ENCODE results near the gene LHFPL6. TPM values are rescaled to one million over a fixed set of nuclear protein-coding genes. Genes with fewer than 3 reads are reported as not detected.

LHFPL6 gene
- total and polyA plus RNA-seq, 4 donors = 22.7 to 115 (median 36.1) TPM

GRCh38 chr13:39498471-39499114 lies 104.4 kb downstream of the LHFPL6 start:
- DNase-seq (no peak), ATAC-seq (ENCODE audit: insufficient read depth, low FRiP score) (no peak)
- no peaks in the 10 kb centered on the region for H3K27me3 ChIP-seq (ENCODE audit: control insufficient read depth in 3 of 3, insufficient read depth in 3 of 3, low read length in 2 of 3)
- H3K9me3 ChIP-seq (ENCODE audit: control insufficient read depth in 4 of 4, insufficient read depth in 3 of 4, low read length in 3 of 4) = no peaks in the 10 kb centered on the region
- no peak overlapping the region for H3K9ac ChIP-seq (ENCODE audit: insufficient read depth in 1 of 2, low read length in 2 of 2)
- WGBS, 2 donors = 90 to 92% methylated on average over 9 of the region's 9 CpGs
- no peak overlapping the region for H3K27ac ChIP-seq (ENCODE audit: low read depth in 1 of 2, low read length in 1 of 2)
- no peaks in the 10 kb centered on the region for H3K36me3 ChIP-seq (ENCODE audit: control insufficient read depth in 4 of 4, insufficient read depth in 4 of 4, low read length in 4 of 4)
- no peak overlapping the region for H3K4me3 ChIP-seq
- no peak for TF ChIP-seq CTCF (IDR thresholded peaks at IDR 0.05; ENCODE audit: control extremely low read depth, extremely low read depth)
- H3K4me1 ChIP-seq (ENCODE audit: control insufficient read depth in 5 of 5, insufficient read depth in 5 of 5, low read length in 5 of 5) = peaks cover 0 to 64% (median 5%) of the 10 kb centered on the region in 5 donors

GRCh38 chr13:39496506-39496905 lies 106.5 kb downstream of the LHFPL6 start:
- Histone ChIP-seq H3K36me3 (ENCODE audit: control insufficient read depth in 4 of 4, insufficient read depth in 4 of 4, low read length in 4 of 4) (no peaks in the 10 kb centered on the region), H3K9ac (ENCODE audit: insufficient read depth in 1 of 2, low read length in 2 of 2) (no peak overlapping the region), H3K27ac (ENCODE audit: low read depth in 1 of 2, low read length in 1 of 2) (no peak overlapping the region), H3K9me3 (ENCODE audit: control insufficient read depth in 4 of 4, insufficient read depth in 3 of 4, low read length in 3 of 4) (no peaks in the 10 kb centered on the region), H3K4me1 (ENCODE audit: control insufficient read depth in 5 of 5, insufficient read depth in 5 of 5, low read length in 5 of 5) (peaks cover 0 to 50% (median 0%) of the 10 kb centered on the region in 5 donors), H3K27me3 (ENCODE audit: control insufficient read depth in 3 of 3, insufficient read depth in 3 of 3, low read length in 2 of 3) (no peaks in the 10 kb centered on the region), H3K4me3 (no peak overlapping the region)
- no peak for TF ChIP-seq CTCF (IDR thresholded peaks at IDR 0.05; ENCODE audit: control extremely low read depth, extremely low read depth)
- no peak for DNase-seq
- no peak for ATAC-seq (ENCODE audit: insufficient read depth, low FRiP score)

GRCh38 chr13:39494633-39495032 lies 108.4 kb downstream of the LHFPL6 start:
- no peak overlapping the region for H3K27ac ChIP-seq (ENCODE audit: low read depth in 1 of 2, low read length in 1 of 2)
- no peaks in the 10 kb centered on the region for H3K27me3 ChIP-seq (ENCODE audit: control insufficient read depth in 3 of 3, insufficient read depth in 3 of 3, low read length in 2 of 3)
- no peak overlapping the region for H3K4me3 ChIP-seq
- no peaks in the 10 kb centered on the region for H3K9me3 ChIP-seq (ENCODE audit: control insufficient read depth in 4 of 4, insufficient read depth in 3 of 4, low read length in 3 of 4)
- DNase-seq = no peak
- H3K36me3 ChIP-seq (ENCODE audit: control insufficient read depth in 4 of 4, insufficient read depth in 4 of 4, low read length in 4 of 4) = no peaks in the 10 kb centered on the region
- no peak overlapping the region for H3K9ac ChIP-seq (ENCODE audit: insufficient read depth in 1 of 2, low read length in 2 of 2)
- no peak for TF ChIP-seq CTCF (IDR thresholded peaks at IDR 0.05; ENCODE audit: control extremely low read depth, extremely low read depth)
- H3K4me1 ChIP-seq (ENCODE audit: control insufficient read depth in 5 of 5, insufficient read depth in 5 of 5, low read length in 5 of 5) = peaks cover 0 to 45% (median 0%) of the 10 kb centered on the region in 5 donors
- ATAC-seq (ENCODE audit: insufficient read depth, low FRiP score) = no peak
- WGBS, 2 donors = 89 to 94% methylated on average over 3 of the region's 3 CpGs

GRCh38 chr13:39494006-39494405 lies 109.0 kb downstream of the LHFPL6 start:
- Histone ChIP-seq H3K4me3 (no peak overlapping the region), H3K36me3 (ENCODE audit: control insufficient read depth in 4 of 4, insufficient read depth in 4 of 4, low read length in 4 of 4) (peaks cover 0 to under 1% (median 0%) of the 10 kb centered on the region in 4 donors), H3K4me1 (ENCODE audit: control insufficient read depth in 5 of 5, insufficient read depth in 5 of 5, low read length in 5 of 5) (peaks cover 0 to 38% (median 0%) of the 10 kb centered on the region in 5 donors), H3K9me3 (ENCODE audit: control insufficient read depth in 4 of 4, insufficient read depth in 3 of 4, low read length in 3 of 4) (no peaks in the 10 kb centered on the region), H3K9ac (ENCODE audit: insufficient read depth in 1 of 2, low read length in 2 of 2) (no peak overlapping the region), H3K27me3 (ENCODE audit: control insufficient read depth in 3 of 3, insufficient read depth in 3 of 3, low read length in 2 of 3) (no peaks in the 10 kb centered on the region), H3K27ac (ENCODE audit: low read depth in 1 of 2, low read length in 1 of 2) (no peak overlapping the region)
- no peak for TF ChIP-seq CTCF (IDR thresholded peaks at IDR 0.05; ENCODE audit: control extremely low read depth, extremely low read depth)
- ATAC-seq (ENCODE audit: insufficient read depth, low FRiP score) (no peak), DNase-seq (no peak)
- 73 to 79% methylated on average over 3 of the region's 3 CpGs for WGBS, 2 donors

All from lung (tissue), 12 donors.